HG03060 (cell line): ENCODE data around the gene WASHC2A.
"Not testable (repeated sequence)": the region's sequence is repeated elsewhere in the genome, so short reads cannot be mapped to it uniquely, and the experiment has no call there.

Experiments
- ATAC-seq: cut with Tn5 transposase; IDR thresholded peaks from one replicate; pipeline ENCODE4 v1.9.1; 2021; ENCODE audit warnings: low read depth, moderate number of reproducible peaks; ENCODE audit not compliant: unreplicated experiment

Gene WASHC2A, protein sequence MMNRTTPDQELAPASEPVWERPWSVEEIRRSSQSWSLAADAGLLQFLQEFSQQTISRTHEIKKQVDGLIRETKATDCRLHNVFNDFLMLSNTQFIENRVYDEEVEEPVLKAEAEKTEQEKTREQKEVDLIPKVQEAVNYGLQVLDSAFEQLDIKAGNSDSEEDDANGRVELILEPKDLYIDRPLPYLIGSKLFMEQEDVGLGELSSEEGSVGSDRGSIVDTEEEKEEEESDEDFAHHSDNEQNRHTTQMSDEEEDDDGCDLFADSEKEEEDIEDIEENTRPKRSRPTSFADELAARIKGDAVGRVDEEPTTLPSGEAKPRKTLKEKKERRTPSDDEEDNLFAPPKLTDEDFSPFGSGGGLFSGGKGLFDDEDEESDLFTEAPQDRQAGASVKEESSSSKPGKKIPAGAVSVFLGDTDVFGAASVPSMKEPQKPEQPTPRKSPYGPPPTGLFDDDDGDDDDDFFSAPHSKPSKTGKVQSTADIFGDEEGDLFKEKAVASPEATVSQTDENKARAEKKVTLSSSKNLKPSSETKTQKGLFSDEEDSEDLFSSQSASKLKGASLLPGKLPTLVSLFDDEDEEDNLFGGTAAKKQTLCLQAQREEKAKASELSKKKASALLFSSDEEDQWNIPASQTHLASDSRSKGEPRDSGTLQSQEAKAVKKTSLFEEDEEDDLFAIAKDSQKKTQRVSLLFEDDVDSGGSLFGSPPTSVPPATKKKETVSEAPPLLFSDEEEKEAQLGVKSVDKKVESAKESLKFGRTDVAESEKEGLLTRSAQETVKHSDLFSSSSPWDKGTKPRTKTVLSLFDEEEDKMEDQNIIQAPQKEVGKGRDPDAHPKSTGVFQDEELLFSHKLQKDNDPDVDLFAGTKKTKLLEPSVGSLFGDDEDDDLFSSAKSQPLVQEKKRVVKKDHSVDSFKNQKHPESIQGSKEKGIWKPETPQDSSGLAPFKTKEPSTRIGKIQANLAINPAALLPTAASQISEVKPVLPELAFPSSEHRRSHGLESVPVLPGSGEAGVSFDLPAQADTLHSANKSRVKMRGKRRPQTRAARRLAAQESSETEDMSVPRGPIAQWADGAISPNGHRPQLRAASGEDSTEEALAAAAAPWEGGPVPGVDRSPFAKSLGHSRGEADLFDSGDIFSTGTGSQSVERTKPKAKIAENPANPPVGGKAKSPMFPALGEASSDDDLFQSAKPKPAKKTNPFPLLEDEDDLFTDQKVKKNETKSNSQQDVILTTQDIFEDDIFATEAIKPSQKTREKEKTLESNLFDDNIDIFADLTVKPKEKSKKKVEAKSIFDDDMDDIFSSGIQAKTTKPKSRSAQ (N-terminal part only)

GRCh38 chr10:50067546-50068351, at the start of gene WASHC2A:
WASHC2A (plus strand) TSS chr10:50067954; CDS start chr10:50068006, 52 bp downstream.
- ATAC-seq = peak; percentile 61

DNA sequence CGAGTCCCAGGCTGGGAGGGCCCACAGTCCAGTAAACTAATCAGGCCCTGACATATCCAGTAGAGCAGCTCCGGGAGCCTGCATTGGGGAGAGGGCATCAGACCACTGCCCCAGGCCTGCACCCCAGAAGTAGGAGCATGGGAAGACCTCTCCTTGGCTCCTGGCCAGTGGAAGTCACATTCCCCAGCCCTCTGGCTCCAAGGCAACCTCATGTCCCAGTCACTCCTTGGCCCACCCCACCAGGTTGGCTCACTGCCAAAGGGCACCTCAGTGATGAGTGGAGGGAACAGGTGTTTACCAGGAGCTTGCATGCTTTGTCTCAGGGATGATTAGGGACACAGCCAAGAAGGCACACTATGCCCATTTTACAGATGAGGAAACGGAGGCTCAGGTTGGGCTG, 48.5 kb upstream of the WASHC2A start:
- ATAC-seq = not testable (repeated sequence)

GRCh38 chr10:50020451-50021024, 47.2 kb upstream of the WASHC2A start:
- ATAC-seq = not testable (repeated sequence)

- no peak for ATAC-seq
Measured at GRCh38 chr10:50021646-50022045, 46.1 kb upstream of the WASHC2A start.

DNA sequence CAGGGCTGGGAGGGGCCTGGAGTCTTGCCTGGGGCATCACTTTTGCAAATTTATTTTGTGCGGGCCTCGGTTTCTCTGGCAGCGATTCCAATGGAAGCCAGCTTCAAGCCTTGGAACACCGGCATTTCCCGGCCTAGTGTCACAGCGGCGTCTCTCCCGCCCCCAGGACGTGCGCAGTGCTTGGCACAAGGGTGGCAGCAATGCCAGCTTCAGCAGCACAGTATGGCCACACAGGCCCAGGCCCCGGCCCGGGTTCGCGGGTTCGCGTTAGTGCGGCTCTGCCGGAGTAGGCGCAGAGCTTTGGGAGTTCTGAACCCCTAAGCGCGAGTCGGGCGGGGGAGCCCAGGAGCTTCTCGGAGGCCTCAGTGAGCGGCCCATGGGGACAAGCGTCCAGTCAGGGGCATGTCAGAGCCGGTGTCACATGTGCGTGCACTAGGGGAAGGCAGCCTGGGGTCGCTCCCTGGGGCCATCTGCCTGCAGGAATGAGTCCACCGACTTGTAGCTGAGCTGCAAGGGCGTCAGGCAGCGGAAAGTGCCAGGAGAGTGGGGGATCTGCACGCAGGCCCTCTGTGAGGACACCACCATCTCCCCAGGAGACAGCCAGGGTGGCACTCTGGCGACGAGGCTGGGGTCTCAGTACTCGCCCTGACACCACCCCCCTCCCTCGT, 42.9 kb upstream of the WASHC2A start:
- ATAC-seq = not testable (repeated sequence)

DNA sequence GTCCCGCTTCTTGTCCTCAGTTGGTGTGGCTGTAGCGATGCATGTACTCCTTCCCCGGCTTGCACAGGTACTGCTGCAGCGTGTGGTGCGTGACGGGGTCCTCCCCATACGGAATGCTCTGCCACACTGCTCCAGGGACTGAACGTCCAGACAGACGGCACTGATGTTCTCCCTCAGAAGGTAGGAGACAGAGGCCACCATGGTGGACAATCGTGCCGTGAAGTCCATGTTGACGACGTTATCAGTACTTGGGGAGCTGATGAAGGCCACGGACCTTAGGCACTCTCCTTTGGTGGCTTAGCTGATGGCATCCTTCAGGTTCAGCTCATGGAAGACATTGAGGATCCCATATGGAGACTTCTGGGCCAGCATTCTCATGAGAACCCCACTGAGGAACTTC, 42.1 kb upstream of the WASHC2A start:
- no peak for ATAC-seq

- no peak for ATAC-seq
Measured at GRCh38 chr10:50027195-50027594, 40.6 kb upstream of the WASHC2A start.

- no peak for ATAC-seq
Measured at GRCh38 chr10:50033481-50033880, 34.3 kb upstream of the WASHC2A start.

DNA sequence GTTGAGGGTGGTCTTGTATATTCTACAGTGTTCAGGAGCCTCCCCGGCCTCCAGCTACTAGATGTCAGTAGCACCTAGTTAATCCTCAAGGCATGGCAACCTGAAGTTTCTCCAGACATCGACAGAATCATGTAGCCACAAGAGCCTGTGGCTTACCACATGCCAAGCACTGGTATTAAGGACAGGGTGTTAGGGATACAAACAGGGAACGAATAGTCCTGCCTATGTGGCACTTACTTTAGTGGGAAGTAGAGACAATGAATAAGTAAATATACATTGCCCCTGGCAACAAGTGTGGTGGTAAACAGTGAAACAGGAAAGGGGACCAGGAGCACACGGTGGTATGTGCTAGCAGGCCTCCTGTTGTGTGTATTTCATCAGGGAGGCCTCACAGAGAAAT, 32.4 kb upstream of the WASHC2A start:
- ATAC-seq = not testable (repeated sequence)

GRCh38 chr10:50044941-50045664, 22.7 kb upstream of the WASHC2A start:
- no peak for ATAC-seq

DNA sequence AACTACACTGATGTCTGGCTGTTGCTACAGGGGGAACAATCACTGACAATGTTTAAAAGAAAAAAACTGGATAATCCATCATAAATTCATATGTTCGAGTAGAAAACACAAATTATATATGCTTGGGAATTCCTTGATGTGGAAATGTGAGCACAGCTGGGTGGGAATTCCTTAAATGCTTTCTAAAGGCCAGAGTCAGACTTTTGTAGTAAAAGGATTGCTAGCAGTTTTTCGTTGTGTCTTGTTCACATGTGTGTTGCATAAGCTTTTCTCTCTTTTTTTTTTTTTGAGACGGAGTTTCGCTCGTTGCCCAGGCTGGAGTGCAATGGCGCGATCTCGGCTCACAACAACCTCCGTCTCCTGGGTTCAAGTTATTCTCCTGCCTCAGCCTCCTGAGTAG, 21.3 kb upstream of the WASHC2A start:
- ATAC-seq = not testable (repeated sequence)

DNA sequence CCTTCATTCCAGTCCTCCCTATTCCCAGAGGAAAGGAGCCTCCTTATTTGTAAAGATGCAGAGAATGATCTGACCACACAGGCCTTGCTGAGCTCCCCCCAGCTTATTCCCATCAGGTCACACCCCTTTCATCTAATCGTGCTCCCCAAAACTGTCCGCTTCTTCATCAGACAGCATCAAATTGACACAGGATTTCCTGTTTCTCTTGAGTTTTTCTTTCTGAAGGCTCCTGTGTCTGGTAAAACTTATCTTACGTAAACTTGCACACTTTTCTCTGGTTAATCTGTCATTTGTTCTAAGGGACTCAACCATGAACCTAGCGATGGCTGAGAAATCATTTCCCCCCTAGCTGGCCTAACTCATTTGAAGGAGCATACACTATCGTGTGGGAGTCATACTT, 20.2 kb upstream of the WASHC2A start:
- not testable (repeated sequence) for ATAC-seq

DNA sequence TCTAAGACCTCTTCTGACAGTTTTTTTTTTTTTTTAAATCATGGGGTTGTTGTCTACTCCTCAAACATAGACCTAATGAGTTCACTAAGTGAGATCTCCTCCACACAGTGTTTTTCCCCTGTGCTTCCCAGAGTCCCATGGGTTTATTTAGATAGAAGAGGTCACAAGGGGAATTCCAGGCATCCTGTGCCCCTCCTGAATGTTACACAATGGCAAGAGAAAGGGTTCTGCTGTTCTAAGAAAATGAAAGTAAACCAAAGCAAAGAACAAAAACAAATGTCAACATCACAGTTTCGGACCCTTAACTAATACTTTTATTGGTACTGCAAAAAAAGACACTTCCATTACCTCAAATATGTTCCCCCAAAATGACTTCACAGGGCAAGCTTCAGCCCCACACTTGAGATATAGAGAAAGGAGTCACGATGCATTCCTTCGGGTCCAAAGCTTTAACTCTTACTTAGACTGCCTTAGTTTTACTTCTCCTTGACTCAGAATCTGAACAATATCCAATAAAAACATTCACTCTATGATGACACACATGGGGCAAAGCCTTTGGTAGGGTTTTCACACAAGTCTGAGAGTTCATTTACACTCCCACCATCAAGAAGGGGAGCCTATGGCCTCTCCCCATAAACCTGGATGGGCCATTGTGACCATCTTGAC, 15.6 kb upstream of the WASHC2A start:
- not testable (repeated sequence) for ATAC-seq

DNA sequence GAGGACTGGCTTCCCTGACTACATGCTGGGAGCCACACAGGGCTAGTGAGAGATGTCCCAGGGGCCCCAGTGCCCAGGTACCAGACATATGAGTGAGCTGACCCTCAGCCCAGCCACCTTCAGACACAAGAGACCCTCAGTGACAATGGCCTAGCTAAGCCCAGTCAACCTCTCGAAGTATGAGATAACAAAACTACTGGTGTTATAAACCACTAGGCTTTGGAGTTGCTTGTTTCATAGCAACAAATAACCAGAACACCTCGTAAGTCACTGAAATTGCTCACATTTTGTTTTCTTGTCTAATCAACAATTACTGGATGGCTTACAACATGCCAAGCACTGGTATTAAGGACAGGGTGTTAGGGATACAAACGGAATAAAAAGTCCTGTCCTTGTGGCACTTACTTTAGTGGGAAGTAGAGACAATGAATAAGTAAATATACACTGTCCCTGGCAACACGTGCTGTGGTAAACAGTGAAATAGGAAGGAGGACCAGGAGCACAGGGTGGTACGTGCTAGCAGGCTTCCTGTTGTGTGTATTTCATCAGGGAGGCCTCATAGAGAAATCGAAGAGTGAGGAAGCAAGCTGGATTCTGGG, 14.9 kb upstream of the WASHC2A start:
- not testable (repeated sequence) for ATAC-seq

DNA sequence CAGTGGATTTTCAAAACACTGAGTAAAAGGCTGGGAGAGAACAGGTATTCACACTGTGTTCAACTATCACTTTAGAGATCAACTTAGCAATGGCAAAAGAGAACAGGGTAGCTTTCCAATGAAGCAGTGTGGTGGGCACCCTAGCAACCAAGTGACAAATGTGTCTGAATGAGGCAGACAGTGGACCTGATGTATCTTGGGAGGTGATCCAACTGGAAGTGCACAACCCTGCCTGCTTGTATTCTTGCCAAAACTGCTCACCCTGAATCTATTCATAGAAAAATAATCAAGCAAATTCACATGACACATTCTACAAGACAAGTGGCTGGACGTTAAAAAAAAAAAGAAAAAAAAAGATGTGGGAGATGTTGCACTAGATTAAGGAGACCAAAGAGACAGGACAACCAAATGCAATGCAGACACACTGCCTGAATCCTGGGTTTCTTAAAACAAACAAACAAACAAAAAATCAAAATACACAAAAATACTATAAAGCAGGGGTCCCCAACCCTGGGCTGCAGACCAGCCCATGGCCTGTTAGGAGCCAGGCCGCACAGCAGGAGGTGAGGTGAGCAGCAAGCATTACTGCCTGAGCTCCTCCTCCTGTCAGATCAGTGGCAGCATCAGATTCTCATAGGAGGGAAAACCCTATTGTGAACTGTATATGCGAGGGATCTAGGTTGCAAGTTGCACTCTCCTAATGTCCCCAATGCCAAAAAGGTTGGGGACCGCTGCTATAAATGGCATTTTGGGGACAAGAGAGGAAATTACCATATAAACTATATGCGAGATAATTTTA, 12.1 kb upstream of the WASHC2A start:
- not testable (repeated sequence) for ATAC-seq

DNA sequence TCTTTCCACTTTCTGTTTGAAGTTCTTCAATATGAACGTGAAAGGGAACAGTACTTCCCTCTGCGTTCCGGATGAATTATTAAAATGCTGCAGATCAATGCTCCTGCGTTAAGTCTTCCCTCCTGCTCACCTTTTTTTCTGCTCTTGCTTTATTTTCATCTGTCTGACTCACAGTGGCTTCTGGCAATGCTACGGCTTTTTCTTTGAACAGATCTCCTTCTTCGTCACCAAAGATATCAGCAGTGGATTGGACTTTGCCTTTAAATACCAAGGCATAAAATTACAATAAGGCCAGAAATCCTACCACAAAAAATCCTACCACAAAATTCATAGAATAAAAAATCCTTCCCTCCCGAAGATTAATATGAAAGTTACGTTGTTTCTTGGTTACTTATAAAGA, 11.1 kb upstream of the WASHC2A start:
- not testable (repeated sequence) for ATAC-seq
